Astrocyte (in vitro differentiated cells and primary cell): ENCODE measurements around the gene GOLGA6A.
"Not testable (repeated sequence)": the region's sequence is repeated elsewhere in the genome, so short reads cannot be mapped to it uniquely, and the experiment has no call there.

Experiments used
- EZH2 ChIP-seq: IDR thresholded peaks from 2 replicates; pipeline ENCODE4 v1.6.1; 2012; ENCODE audit warnings: mild to moderate bottlenecking, low read length, inconsistent platforms; ENCODE audit not compliant: insufficient read depth
- TF ChIP-seq, protein P1 (sequence below): IDR thresholded peaks from 2 replicates; pipeline ENCODE4 v1.5.1; 2011; ENCODE audit warnings: low read depth, mild to moderate bottlenecking, inconsistent platforms, low read length, moderate library complexity; ENCODE audit not compliant: insufficient read depth

- TF ChIP-seq, protein P1, sequence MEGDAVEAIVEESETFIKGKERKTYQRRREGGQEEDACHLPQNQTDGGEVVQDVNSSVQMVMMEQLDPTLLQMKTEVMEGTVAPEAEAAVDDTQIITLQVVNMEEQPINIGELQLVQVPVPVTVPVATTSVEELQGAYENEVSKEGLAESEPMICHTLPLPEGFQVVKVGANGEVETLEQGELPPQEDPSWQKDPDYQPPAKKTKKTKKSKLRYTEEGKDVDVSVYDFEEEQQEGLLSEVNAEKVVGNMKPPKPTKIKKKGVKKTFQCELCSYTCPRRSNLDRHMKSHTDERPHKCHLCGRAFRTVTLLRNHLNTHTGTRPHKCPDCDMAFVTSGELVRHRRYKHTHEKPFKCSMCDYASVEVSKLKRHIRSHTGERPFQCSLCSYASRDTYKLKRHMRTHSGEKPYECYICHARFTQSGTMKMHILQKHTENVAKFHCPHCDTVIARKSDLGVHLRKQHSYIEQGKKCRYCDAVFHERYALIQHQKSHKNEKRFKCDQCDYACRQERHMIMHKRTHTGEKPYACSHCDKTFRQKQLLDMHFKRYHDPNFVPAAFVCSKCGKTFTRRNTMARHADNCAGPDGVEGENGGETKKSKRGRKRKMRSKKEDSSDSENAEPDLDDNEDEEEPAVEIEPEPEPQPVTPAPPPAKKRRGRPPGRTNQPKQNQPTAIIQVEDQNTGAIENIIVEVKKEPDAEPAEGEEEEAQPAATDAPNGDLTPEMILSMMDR: not testable (repeated sequence)
- TF ChIP-seq EZH2: not testable (repeated sequence)
Measured at GRCh38 chr15:74056330-74056729, 26.0 kb downstream of the GOLGA6A start.
